GM19452 (cell line): ENCODE data around the gene RAB11A.

Experiments
- ATAC-seq: cut with Tn5 transposase; IDR thresholded peaks from one replicate; pipeline ENCODE4 v1.9.1; 2021; ENCODE audit not compliant: unreplicated experiment

Gene RAB11A

GRCh38 chr15:65869126-65869953 is at the start of gene RAB11A:
Gene RAB11A, plus strand, starts transcription at chr15:65869491. Its CDS starts 95 bp downstream, at chr15:65869586.
- peak; percentile 88 for ATAC-seq

GRCh38 chr15:65819563-65819960 is 49.7 kb upstream of the RAB11A start:
- ATAC-seq: no peak

- ATAC-seq: no peak
Measured at GRCh38 chr15:65821070-65821469, 48.2 kb upstream of the RAB11A start.

GRCh38 chr15:65822316-65822715 is 47.0 kb upstream of the RAB11A start:
- ATAC-seq: no peak

- ATAC-seq: no peak
Measured at GRCh38 chr15:65824031-65824743, 45.1 kb upstream of the RAB11A start.

GRCh38 chr15:65824941-65825544 is 44.2 kb upstream of the RAB11A start:
- ATAC-seq: no peak

GRCh38 chr15:65827065-65827464 is 42.2 kb upstream of the RAB11A start:
- ATAC-seq: no peak

GRCh38 chr15:65828585-65828984 is 40.7 kb upstream of the RAB11A start:
- no peak for ATAC-seq

- ATAC-seq: no peak
Measured at GRCh38 chr15:65829130-65829764, 40.0 kb upstream of the RAB11A start.

- ATAC-seq: no peak
Measured at GRCh38 chr15:65832549-65833364, 36.5 kb upstream of the RAB11A start.

GRCh38 chr15:65833501-65834205 is 35.6 kb upstream of the RAB11A start:
- no peak for ATAC-seq

GRCh38 chr15:65834603-65835282 is 34.5 kb upstream of the RAB11A start:
- ATAC-seq: no peak

- no peak for ATAC-seq
Measured at GRCh38 chr15:65835447-65835846, 33.8 kb upstream of the RAB11A start.

GRCh38 chr15:65836665-65837064 is 32.6 kb upstream of the RAB11A start:
- ATAC-seq: no peak

- ATAC-seq: no peak
Measured at GRCh38 chr15:65837301-65838294, 31.7 kb upstream of the RAB11A start.

- no peak for ATAC-seq
Measured at GRCh38 chr15:65839354-65839901, 29.9 kb upstream of the RAB11A start.

- ATAC-seq: no peak
Measured at GRCh38 chr15:65839985-65840384, 29.3 kb upstream of the RAB11A start.
